GM18858 (cell line): ENCODE data around the gene APPBP2.
A peak's percentile ranks its signal among the peaks of the same experiment; 100 is the strongest.
"Not testable (repeated sequence)": the region's sequence is repeated elsewhere in the genome, so short reads cannot be mapped to it uniquely, and the experiment has no call there.

ENCODE experiments used
- ATAC-seq: cut with Tn5 transposase; IDR thresholded peaks from one replicate; pipeline ENCODE4 v1.9.1; 2021; ENCODE audit not compliant: unreplicated experiment

The APPBP2 gene

DNA sequence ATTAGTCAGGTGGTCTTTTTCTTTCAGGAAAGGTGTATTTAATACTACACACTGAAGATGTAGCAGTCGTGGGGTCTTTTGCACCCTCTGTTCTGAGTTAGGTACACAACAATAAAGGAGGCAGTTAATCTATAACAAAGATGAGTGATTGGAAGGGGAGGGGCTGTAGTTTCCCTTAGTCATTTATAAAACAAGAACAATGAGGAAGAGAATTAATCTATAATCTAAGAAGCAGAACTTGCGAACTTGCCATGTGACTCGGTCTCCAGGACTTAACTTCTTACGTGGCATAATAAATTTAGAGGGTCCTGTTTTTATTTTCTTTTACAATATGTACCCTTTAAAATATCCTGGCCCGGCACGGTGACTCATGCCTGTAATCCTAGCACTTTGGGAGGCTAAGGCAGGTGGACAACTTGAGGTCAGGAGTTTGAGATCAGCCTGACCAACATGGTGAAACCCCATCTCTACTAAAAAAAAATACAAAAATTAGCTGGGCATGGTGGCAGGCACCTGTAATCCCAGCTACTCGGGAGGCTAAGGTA is 8.6 kb upstream of the APPBP2 start:
- no peak for ATAC-seq

DNA sequence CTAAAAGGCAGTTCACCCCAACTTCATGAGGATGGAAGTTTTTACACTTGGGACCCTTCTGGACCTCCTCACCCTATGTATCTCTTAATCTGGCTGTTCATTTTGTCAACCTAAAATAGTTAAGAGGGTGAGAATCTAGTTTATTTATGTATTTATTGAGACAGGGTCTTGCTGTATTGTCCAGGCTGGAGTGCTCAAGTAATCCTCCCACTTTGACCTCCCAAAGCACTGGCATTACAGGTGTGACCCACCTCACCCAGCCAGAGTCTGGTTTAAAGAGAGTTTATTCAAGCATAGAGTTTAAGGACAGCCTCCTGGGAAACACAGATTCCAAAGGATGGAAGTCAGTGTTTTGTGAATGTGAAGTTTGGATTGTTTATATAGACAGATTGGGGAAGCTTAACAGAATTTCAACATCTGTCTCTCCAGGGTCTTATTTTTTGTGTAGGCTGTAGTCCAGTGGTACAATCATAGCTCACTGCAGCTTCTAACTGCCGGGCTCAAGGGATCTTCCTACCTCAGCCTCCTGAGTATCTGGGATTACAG is 8.0 kb upstream of the APPBP2 start:
- ATAC-seq = no peak

DNA sequence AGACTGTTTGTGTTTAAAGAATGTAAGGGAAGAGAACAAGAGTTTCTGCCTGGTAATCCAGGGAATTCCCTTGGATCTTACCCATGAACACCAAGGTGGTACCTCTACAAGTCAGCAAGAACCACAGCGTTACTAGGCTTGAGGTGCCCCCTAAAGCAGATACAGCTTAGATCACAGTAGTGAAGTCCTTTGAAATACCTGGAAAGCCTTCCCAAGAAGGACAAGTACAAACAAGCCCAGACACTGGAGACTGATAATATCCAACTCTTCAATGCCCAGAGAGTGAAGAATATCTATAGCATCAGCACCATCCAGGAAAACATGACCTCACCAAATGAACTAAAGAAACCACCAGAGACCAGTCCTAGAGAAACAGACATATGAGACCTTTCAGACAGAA is 3.8 kb upstream of the APPBP2 start:
- ATAC-seq = no peak

DNA sequence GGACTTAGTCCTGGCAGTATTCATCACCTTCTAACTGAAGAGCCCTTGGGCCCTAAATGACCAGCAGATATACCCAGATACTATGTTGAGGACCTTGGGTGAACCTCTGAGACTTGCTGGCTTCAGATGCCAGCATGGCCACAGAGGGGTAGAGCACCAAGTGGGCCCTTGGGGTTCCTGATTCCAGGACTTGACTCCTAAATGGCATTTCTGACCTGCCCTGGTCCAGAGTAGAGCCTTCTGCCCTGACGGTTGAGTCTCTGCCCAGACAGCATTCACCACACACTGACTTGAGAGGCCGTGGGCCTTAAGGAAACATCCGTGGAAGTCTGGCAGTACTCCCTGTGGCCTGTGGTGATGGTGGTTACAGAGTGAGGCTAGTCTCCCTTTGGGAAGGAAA is 2.8 kb upstream of the APPBP2 start:
- ATAC-seq = no peak

DNA sequence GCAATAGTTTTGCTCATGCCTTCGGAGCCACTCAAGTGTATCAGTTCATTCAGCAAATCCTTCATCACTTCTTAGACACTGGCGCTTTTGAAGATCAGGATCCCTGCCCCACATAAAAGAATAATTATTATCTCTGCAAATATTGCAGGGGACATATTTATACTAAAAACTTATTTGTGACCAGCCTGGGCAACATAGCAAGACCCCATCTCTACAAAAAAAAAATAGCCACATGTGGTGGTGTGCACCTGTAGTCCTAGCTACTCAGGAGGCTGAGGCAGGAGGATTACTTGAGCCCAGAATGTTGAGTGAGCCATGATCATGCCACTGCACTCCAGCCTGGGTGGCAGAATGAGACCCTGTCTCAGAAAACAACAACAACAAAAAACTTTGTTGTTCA is 1.7 kb upstream of the APPBP2 start:
- ATAC-seq = no peak

DNA sequence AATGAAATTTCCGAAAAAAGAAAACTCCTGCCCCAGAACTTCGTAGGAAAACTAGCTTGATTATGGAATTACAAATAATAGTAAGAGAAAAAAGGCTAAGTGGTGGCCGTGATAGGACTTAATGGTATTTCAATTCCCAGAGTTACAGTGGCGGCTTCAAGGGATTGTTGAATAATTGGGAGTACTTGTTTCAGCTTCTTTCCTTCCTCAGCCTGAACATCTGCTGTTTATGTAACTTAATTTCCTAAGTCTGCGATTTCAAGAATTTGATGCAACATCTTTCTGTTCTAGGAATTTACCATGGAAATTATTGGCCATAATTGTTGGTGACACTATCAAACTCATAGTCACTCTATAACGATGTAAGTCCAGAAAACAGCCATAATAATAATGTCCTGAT is 684 bp upstream of the APPBP2 start:
- peak; percentile 5 for ATAC-seq

DNA sequence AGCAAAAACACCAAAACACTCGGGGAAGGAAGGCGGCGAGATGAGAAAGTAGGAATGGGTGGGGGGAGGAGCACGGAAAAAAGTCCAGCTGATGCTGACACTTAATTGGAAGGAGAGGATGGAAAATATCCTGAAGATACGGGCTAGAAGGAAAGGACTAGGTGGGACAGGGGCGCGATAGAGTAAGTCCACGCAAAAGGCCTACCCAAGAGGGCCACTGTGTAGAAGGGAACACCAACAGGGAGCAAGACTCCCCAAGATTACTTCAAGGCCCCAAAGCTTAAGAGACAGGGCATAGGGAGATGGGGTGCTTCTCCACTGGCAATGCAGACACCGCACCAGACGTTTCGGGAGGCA is 736 bp downstream of the APPBP2 start:
- ATAC-seq = no peak

DNA sequence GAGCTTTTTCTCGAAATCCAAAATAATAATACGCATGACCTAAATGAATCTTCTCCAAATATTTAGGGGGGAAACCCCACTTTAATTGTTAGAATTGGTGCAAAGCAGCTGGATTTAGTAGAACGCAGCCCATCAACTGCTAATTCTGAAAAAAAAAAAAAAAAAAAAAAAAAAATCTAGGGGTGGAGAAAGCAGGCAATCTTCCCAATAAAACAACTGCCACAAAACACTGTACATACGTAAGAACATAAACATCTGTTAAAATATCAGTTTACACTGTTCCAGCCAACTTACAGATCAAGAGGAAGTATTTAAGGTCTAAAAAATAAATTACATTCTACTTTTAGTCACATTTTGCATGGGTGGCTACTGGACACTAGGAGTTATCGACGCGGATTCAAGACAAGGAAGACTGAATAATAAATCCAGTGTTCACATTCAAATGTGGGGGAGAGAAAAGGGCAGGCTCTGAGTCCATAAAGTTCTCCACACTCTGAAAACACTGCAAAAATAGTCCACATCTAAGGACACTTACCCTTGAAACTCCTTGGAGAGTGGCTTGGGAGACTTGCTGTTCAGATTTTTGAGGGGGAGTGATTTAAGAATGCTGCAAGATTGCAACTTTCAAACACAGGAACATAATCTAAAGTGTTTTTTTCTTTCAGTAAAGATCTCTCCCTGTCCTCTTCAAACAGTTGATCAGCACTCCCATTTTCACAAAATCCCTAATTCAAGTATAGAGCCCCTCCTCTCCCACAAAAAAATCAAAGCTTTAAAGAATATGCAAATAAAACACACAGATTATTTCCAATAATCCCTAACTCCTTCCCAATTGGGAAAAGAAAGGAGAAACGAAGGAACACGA is 1.3 kb downstream of the APPBP2 start:
- no peak for ATAC-seq

DNA sequence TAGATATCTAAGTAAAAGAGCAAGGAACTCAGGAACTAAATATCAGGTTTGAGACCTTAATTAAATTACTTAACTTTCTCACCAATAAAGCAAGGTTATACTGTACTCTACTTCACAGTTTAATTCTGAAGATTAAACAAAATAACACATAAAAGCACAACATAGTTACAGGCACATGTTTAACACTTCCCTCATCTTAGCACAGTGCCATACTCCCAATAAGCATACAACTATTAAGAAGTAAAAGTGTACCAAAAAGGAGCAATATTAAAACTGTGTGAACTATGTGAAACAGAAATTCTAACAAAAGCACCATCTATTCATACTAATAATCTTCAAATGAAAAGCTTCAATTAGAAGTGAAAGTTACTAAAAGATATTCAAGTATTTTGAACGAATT is 2.2 kb downstream of the APPBP2 start:
- no peak for ATAC-seq

- ATAC-seq = no peak
Measured at GRCh38 chr17:60522889-60523626, 3.0 kb downstream of the APPBP2 start.

GRCh38 chr17:60519795-60520194 is 6.2 kb downstream of the APPBP2 start:
- ATAC-seq = no peak

DNA sequence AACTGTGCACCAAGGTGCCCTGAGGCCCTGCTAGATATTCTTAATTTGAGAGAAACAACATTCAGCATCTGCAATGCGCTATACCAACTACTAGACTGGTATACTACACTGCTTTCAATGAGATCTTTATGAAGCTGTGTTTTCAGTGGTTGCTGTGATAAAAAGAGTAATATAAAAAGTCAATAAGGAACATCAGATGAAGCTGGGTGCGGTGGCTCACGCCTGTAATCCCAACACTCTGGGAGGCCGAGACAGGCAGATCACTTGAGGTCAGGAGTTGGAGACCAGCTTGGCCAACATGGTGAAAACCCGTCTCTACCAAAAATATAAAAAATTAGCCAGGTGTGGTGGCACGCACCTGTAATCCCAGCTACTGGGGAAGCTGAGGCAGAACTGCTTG is 10.4 kb downstream of the APPBP2 start:
- ATAC-seq = not testable (repeated sequence)

GRCh38 chr17:60515199-60515598 is 10.8 kb downstream of the APPBP2 start:
- not testable (repeated sequence) for ATAC-seq

- no peak for ATAC-seq
Measured at GRCh38 chr17:60514500-60514899, 11.5 kb downstream of the APPBP2 start.

GRCh38 chr17:60514053-60514452 is 12.0 kb downstream of the APPBP2 start:
- no peak for ATAC-seq

DNA sequence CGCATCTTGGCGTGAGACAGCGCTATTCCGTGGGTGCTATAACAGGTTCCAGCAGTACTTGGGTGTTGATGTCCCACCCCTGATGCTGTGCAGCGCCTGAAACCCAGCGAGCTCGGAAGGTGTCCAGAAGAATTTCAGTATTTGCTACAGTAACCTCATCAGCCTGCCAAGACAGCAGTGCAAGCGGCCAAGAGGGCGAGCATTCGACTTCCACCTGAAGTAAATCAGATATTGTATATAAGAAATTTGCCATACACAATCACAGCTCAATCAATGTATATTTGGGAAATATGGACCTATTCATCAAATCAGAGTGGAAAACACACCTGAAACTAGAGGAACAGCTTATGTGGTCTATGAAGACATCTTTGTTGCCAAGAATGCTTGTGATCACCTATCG is 13.0 kb downstream of the APPBP2 start:
- ATAC-seq = no peak

DNA sequence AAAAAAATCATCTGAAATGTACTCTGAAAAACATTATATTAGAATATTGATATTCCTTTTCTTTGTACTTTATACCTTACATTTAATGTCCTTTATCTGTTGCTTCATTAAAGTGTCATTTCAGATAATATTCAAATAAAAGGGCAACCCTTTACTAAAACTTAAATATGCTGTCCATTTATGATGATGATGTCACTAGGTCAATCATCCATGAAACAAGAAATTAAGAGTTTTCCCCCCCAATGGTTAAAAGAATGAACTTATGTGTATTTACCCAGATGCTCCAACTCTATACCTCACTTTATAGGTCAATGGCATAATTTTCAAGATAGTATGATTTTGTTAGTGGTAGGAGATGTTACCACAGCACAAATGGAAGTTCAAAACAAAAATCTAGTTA is 15.3 kb downstream of the APPBP2 start:
- no peak for ATAC-seq

DNA sequence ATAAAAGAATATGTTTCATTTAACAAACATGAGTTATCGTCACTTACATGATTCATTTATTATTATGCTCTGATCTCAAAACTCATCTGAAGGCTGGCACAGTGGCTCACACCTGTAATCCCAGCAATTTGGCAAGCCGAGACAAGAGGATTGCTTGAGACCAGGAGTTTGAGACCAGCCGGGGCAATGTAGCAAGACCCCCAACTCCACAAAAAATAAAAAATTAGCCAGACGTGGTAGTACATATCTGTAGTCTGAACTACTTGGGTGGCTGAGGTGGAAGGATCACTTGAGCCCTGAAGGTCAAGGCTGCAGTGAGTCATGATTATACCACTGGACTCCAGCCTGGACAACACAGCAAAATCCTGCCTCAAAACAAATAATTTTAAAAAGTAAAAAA is 16.0 kb downstream of the APPBP2 start:
- ATAC-seq = no peak

DNA sequence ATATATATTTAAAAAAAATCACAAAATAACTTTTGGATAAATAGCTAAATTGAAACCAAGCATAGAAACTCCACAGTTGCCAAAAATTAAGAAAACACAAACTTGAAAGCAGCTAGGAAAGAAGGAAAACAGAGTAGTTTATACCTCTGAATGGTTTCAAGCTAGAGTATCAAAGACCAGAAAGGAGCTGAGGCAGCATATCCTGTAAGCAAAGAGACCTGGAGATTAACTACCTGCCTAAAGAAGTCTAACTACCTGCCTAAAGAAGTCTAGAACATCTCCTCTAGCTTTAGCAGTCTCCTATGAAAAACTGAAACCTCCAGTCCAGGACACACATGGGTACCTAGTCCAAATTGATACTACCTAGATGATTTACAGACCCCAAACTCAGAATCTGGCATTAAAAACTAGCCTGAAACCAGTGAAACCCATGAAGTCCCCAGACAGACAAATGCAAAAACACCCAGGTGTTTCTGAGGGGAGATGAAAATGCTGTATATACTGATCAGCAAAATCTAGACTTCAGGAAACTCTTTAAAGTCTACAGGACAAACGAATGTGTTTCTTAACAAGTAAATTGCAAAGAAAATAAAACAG is 17.6 kb downstream of the APPBP2 start:
- no peak for ATAC-seq

DNA sequence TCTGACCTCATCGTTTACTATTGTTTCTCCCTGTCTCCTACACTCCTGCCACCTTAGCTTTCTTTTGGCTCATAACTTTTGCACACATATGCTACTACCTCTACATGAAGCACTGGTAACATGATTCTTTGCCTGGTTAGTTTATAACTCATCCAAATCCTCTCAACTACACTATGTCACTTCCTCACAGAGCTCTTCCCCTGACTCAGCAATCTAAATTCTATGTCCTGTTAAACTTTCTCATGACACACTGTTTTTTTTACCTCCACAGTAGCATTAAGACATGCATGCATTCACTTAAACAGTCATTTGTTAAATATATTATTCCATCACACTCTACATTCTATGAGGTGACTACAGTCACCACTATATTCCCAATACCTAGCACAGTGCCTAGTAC is 19.7 kb downstream of the APPBP2 start:
- ATAC-seq = no peak

GRCh38 chr17:60502145-60502544 is 23.9 kb downstream of the APPBP2 start:
- no peak for ATAC-seq

DNA sequence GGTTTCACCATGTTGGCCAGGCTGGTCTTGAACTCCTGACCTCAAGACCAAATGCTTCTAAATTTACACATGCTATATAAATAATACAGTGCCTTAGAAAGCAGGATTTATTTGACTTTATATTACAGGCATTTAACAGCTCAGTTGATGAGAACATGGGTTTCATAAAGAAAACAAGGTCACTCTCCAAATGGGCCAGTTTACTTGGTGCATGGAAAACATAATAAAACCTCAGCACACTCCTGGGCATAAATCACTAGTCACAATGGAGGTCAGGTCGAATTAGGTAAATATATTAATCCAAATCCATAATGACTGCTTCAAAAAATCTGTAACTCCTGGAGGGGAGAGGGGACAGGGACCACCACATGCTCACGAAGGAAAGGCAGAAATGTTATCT is 24.5 kb downstream of the APPBP2 start:
- no peak for ATAC-seq
